ENCODE data around the gene TPSAB1.
"Not testable (repeated sequence)": the region's sequence is repeated elsewhere in the genome, so short reads cannot be mapped to it uniquely, and the experiment has no call there.

TPSAB1 gene

DNA sequence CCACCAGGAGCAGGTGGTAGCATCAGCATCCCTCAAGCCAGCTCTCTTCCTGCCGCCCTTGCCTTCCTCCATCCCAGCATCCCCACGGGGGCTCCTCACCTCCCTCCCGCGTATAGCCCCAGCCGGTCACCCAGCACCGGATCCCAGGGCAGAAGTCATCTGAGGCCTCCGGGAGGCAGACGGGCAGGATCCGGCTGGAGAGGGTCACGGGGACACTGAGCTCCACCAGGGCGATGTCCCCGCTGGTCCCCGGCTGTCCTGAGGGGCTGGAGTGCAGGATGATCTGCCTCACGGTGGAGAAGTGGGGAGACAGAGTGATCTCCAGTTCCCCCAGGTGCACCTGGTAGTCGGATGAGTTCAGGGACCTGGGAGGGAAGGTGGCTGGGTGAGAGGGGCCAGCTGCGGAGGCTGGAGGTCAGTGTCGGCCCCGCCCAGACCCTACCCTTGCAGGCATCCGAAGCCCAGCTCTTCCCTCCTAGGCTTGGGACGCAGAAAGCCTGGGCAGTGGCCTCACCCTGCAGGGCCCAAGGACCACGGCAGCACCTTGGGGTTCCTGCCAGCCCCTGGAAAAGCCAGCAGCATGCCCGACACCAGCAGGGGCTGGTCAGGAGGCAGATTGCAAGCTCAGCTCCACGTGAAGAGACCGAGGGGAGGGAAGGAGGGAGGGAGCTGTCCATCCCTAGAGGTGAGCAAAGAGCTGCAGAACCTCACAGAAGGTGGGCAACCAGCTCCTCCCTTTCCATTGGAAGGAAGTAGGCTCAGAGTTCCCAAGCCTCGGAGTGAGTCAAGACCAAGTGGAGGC lies 17.8 kb upstream of the TPSAB1 start:
- in situ Hi-C loops (cut with HindIII; ENCODE audit: low sequenced_read_pairs): no loop called here

DNA sequence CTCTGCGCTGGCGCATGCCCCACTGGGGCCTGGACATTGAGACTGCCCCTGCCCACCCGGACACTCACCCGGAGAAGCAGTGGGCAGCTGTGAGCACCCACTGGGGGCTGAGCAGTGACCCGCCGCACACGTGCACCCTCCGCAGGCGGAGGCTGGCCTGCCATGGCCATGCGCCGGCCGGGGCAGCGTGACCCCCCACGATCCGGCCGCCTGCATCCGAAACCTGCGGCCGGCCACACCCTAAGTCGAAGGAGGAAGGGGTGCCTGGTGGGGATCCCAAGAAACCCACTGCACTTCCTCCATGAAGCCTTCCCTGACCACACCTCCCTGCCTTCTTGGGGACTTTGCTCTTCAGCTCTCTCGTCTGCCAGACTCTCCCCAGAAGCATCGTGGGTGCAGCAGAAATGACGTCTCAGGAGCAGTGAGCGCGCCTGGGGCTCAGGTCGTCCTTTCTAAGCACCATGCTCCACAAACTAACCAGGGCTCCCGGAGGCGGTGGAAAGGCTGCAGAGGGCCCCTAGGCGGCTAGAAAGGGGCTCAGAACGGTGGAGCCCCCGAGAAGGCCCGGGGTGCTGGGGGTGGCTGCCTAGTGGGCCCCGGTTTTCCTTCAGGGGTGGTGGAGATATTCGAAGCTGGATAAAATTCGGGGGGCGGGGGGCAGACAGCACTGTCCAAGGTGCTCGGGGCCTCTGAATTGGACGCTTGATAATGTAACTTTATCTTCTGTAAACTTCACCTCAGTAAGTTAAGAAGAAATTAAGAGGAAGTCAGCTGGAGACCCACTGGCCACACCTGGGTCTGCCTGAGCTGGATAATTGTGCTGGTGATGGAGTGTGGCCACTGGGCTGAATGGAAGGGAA lies 16.9 kb upstream of the TPSAB1 start:
- in situ Hi-C loops (cut with HindIII; ENCODE audit: low sequenced_read_pairs): no loop called here

DNA sequence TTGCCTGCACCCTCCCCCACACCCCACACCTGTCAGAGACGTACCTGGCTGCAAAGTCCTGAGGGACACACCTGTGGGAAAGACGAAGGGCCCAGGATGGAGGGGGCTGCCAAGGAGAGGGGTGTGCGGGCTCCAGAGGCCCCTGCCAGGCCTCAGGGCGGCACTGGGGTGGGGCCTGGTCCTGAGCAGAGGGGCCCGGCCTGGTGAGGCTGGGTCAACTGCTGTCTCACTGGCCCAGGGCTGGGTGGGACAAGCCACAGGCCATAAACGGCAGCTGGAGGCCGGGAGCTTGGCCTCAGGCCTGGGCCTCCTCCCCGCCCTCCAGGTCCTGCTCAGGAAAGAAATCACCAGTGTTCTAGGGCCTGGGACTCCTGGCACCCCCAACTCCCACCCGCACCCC lies 15.9 kb upstream of the TPSAB1 start:
- in situ Hi-C loops (cut with HindIII; ENCODE audit: low sequenced_read_pairs): no loop called here

DNA sequence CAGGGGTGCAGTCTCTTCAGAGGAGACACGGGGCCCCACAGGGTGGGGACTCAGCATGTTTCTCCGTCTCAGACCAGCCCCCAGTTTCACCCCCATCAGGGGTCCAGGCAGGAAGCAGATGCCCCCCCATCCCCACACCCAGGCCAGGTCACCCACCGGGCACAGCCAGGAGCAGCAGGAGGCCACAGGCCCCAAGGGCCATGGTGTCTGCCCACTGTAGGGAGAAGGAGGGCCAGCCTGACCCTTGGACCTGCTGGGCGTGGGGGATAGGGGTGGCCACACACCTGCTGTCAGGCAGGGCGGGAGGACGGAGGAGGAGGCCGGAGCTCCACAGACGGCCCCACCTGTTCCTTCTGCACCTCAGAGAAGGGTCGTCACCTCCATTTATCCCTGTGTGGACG lies 15.5 kb upstream of the TPSAB1 start, which contains the start of gene TPSG1:
TSS of gene TPSG1 (minus strand) at position 218 of the 401 bp plus-strand sequence. CDS start at position 202, 16 bp downstream.
- in situ Hi-C loops (cut with HindIII; ENCODE audit: low sequenced_read_pairs): no loop called here

DNA sequence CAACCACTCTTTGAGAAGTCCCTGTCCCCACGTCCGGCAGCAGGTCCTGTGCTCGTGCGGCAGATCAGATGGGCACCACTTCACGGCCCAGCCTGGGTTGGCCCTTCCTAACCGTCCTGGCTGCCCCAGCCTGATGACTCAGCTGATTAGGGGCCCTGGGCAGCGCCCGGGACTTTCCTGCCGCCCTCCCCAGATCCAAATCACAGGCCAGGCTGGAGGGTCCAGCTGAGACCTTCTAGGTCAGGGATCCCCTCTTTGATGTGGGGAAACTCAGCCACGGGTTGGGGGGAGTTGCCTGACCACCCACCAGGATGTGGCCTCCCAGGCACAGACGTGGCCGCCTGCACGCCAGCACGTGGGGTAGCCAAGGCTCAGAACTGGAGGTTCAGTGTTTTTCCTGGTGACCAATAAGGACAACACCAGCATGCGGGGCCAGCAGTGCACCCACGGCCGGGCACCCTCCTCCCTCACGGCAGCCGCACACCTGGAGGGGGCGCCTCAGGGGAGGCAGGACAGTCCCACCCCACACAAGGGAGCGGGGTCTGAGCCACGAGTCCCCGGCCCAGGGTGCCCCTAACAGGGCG lies 14.7 kb upstream of the TPSAB1 start:
- in situ Hi-C loops (cut with HindIII; ENCODE audit: low sequenced_read_pairs): not testable (repeated sequence)

DNA sequence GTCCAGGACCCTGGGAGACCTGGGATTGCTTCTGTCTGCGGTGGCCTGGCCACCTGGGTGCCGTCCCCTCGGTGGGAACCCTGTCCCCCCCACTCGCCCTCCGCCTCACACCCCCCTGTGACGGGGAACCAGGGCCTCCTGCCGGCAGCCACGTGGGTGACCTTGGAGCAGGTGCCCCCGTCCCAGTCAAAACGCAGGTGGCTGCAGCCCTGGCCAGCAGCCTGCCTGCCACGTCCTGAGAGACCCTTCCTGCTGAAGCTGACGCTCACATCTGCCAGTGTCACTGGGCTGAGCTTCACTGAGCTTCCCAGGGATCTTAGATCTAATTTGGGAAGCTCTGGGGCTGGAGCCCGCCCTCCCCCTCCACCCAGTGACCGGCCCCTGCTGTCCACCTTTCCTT lies 13.8 kb upstream of the TPSAB1 start:
- in situ Hi-C loops (cut with HindIII; ENCODE audit: low sequenced_read_pairs): not testable (repeated sequence)

DNA sequence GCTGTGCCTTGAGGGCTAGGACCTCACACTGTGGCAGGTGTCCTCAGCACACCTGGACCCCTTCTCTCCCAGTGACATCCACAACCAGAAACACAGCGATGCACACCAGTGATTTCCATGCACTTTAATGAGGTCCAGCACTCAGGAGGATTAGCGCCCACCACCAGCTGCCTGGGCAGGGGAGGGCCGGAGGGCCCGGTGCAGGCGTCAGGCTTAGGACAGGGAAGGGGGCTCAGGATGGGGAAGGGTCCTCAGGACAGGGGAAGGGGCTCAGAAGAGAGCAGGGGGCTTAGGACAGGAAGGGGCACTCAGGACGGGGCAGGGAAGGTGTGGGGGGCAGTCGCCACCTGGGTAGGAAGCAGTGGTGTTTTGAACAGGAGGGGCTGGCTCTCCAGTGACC lies 12.3 kb upstream of the TPSAB1 start:
- in situ Hi-C loops (cut with HindIII; ENCODE audit: low sequenced_read_pairs): not testable (repeated sequence)

DNA sequence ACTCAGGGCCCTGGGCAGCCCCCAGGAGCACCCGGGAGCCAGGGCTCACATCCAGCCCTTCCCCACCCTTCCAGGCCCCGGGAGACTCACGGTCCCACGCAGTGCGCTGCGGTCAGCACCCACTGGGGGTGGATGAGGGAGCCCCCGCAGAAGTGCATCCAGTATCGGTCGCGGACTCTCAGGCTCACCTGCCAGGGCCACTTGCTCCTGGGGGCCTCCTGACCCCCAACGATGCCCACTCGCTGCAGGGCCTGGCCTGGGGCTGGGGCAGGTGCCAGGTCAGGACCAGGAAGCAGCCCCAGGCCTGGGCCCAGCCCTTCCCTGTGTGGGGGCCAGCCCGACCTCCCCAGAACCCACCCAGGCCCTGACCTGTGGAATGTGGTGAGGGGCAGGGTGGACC lies 11.0 kb upstream of the TPSAB1 start:
- in situ Hi-C loops (cut with HindIII; ENCODE audit: low sequenced_read_pairs): not testable (repeated sequence)

DNA sequence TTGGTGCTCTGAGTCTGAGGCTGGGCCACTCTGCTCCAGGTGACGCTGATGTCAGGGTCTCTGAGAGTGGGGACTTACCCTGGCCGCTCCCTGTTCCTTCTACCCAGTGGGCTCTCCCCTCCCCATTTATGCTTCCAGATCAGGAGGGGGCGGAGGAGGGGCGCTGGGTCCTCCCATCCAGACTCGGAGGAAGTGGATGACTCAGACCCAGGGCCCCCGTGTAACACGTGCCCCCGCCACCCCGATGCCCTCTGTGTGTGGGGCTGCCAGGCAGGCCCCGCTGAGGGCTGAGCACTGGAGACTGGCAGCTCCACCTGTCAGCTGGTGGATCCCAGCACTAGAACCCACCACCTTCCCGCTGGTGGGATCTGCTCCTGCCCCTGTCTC lies 10.4 kb upstream of the TPSAB1 start, which contains the start of gene TPSB2:
TSS of gene TPSB2 (minus strand) at position 101 of the 387 bp plus-strand sequence. CDS start 233 bp downstream, outside the sequence.
- in situ Hi-C loops (cut with HindIII; ENCODE audit: low sequenced_read_pairs): not testable (repeated sequence)

DNA sequence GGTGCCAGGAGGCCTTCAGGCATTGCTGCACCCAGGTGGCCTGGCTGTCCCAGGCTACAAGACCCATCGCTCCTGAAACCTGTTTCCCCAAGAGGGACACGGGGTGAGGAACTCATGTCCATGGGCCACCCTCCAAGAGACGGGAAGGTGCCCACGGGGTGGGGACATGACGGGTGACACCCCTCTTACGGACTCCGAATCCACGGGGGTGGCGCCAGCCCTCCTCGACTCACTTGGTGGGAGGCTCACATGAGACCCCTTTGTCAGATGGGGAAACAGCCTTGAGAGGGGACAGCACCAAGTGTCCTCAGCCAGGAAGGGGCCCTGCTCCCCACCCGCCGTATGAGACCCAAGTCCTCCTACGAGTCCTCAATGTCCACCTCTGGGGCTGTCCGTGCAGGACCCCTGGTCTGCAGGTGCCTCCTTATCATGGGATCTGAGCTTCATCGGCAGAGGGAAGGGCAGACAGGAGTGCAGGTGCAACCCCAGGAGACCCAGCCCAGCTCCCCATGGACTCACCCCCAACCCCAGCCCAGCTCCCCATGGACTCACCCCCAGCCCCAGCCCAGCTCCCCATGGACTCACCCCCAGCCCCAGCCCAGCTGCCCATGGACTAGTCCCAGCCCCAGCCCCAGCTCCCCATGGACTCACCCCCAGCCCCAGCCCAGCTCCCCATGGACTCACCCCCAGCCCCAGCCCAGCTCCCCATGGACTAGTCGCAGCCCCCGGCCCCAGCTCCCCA lies 9.9 kb upstream of the TPSAB1 start:
- in situ Hi-C loops (cut with HindIII; ENCODE audit: low sequenced_read_pairs): not testable (repeated sequence)

DNA sequence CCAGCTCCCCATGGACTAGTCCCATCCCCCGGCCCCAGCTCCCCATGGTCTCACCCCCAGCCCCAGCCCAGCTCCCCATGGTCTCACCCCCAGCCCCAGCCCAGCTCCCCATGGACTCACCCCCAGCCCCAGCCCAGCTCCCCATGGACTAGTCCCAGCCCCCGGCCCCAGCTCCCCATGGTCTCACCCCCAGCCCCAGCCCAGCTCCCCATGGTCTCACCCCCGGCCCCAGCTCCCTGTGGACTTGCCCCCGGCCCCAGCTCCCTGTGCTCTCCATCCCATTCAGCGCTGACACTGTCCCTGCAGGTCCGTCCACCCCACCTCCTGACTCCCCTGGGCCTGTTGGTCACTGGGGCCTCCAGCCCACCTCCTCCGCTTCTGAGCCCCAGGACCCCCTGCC lies 9.2 kb upstream of the TPSAB1 start:
- in situ Hi-C loops (cut with HindIII; ENCODE audit: low sequenced_read_pairs): not testable (repeated sequence)

DNA sequence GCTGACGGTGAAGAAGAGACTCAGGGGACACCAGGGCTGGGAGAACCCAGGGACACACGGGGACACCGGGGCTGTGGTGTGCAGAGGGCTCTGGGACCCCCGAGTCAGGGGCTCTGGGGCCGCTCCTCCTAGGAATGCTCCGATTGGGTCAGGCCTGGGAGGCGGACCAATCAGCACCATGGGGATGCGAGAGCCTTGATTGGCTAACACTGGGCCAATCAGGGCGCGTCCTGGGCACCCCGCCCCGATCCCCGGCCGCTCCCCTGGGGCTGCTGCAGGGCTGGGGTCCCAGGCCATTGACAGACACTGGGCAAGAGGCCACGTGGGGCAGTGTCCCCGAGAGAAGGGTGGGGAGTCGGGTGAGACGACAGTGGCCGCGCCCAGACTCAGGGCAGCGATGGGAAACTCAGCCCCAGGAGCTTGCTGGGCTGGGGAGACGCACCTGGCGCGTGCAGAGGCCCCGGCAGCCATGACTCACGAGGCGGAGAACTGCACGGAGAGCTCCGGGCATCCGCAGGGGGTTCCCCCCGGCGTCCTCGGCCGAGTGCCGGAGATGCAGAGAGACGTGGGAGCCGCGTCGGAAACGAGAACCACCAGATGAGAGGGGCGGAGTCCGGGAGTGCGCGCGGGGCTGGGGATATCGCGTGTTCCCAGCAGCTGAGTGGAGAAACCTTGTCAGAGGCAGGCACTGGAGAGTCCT lies 8.3 kb upstream of the TPSAB1 start:
- in situ Hi-C loops (cut with HindIII; ENCODE audit: low sequenced_read_pairs): not testable (repeated sequence)

DNA sequence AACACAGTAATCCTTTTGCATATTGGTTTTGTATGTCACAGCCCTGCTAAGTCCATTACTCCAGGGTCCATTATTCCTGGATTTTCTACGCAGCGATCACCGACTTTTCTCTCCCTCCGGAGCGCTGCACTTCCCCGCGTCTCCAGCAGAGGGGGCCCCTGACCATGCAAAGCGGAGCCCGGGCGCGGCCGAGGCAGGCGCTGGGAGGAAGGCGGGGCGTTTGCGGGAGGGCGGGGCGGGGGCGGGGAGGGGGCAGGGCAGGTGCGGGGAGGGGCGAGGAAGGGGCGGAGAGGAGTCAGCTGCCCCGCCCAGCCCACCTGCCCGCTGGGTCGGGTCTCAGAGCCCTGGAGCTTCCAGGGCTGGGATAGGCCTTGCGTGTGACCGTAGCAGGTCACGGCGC lies 3.8 kb upstream of the TPSAB1 start:
- in situ Hi-C loops (cut with HindIII; ENCODE audit: low sequenced_read_pairs): not testable (repeated sequence)

DNA sequence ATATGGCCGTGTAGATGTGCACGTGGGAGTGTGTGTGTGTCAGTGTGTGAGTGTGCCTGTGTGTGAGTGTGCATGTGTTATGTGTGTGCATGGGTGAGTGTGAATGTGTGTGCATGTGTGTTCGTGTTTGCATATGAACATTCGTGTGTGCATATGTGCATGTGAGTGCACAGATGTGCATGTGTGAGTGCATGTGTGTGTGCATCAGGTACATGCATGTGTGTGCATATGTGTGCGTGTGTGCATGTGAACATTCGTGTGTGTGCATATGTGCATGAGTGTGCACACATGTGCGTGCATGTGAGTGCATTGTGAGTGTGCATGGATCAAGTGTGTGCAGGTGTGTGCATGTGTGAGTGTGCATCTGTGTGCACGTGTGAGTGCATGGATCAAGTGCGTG lies 2.5 kb upstream of the TPSAB1 start:
- in situ Hi-C loops (cut with HindIII; ENCODE audit: low sequenced_read_pairs): no loop called here

DNA sequence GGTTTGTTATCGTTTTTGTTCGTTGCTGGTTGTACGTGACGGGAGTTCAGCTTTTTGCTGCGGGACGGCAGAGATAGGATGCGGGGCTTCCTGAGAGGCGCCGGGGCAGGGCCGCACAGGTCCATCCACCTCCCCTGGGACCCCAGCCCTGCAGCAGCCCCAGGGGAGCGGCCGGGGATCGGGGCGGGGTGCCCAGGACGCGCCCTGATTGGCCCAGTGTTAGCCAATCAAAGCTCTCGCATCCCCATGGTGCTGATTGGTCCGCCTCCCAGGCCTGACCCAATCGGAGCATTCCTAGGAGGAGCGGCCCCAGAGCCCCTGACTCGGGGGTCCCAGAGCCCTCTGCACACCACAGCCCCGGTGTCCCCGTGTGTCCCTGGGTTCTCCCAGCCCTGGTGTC lies 1.6 kb upstream of the TPSAB1 start:
- in situ Hi-C loops (cut with HindIII; ENCODE audit: low sequenced_read_pairs): not testable (repeated sequence)

DNA sequence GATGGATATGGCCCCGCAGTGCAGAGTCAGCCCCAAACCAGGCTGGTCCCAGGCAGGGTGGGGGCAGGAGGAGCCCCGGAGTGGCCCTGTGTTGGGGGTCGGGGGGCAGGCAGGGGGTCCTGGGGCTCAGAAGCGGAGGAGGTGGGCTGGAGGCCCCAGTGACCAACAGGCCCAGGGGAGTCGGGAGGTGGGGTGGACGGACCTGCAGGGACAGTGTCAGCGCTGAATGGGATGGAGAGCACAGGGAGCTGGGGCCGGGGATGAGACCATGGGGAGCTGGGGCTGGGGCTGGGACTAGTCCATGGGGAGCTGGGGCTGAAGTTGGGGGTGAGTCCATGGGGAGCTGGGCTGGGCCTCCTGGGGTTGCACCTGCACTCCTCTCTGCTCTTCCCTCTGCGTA lies 930 bp upstream of the TPSAB1 start:
- in situ Hi-C loops (cut with HindIII; ENCODE audit: low sequenced_read_pairs): not testable (repeated sequence)

DNA sequence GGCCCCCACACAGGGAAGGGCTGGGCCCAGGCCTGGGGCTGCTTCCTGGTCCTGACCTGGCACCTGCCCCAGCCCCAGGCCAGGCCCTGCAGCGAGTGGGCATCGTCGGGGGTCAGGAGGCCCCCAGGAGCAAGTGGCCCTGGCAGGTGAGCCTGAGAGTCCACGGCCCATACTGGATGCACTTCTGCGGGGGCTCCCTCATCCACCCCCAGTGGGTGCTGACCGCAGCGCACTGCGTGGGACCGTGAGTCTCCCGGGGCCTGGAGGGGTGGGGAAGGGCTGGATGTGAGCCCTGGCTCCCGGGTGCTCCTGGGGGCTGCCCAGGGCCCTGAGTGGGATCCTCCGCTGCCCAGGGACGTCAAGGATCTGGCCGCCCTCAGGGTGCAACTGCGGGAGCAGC lies 576 bp downstream of the TPSAB1 start:
- in situ Hi-C loops (cut with HindIII; ENCODE audit: low sequenced_read_pairs): not testable (repeated sequence)

DNA sequence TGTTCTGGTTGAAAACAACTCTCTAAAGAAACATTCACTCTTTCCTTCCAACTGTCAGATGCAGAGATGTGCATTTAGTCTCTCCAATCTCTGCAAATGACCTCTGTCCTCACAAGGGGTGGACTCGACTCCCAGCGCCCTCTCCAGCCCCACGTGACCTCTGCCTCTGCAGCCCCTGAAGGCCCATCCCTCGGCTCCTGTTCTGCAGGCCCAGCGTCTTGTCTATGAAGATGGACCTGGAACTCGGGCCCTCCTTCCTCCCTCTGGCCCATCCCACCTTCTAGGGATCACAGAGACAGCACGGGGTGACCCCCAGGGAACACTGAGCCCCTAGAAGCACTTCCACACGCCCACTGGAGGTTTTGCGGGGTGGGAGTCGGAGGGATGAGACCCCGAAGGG lies 2.9 kb downstream of the TPSAB1 start:
- in situ Hi-C loops (cut with HindIII; ENCODE audit: low sequenced_read_pairs): not testable (repeated sequence)

DNA sequence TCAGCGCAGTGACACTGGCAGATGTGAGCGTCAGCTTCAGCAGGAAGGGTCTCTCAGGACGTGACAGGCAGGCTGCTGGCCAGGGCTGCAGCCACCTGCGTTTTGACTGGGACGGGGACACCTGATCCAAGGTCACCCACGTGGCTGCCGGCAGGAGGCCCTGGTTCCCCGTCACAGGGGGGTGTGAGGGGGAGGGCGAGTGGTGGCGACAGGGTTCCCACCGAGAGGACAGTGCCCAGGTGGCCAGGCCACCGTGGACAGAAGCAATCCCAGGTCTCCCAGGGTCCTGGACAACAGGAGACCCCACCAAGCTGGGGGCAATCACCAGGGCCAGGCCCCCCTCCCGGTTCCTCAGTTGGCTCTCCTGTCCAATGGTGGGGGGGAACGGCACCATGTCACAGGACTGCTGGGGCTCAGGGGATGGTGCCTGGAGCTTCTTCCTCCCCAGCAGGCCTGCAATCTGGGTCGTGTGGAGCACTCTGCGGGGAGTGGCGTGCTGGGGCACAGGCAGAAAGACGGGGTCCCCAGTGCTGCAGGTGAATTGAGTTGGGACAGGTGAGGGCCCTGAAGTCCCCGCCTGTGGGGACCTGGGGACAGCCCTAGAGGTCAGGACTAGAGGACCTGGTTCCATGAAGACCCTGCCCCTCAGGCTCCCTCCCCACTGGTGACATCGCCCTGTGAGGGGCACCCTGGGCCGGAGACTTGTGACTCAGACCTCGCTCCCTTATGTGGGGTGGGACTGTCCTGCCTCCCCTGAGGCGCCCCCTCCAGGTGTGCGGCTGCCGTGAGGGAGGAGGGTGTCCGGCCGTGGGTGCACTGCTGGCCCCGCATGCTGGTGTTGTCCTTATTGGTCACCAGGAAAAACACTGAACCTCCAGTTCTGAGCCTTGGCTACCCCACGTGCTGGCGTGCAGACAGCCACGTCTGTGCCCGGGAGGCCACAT lies 3.7 kb downstream of the TPSAB1 start:
- in situ Hi-C loops (cut with HindIII; ENCODE audit: low sequenced_read_pairs): not testable (repeated sequence)
